ENCODE measurements around the gene MALT1.
"Not testable (repeated sequence)": the region's sequence is repeated elsewhere in the genome, so short reads cannot be mapped to it uniquely, and the experiment has no call there.

The MALT1 gene

DNA sequence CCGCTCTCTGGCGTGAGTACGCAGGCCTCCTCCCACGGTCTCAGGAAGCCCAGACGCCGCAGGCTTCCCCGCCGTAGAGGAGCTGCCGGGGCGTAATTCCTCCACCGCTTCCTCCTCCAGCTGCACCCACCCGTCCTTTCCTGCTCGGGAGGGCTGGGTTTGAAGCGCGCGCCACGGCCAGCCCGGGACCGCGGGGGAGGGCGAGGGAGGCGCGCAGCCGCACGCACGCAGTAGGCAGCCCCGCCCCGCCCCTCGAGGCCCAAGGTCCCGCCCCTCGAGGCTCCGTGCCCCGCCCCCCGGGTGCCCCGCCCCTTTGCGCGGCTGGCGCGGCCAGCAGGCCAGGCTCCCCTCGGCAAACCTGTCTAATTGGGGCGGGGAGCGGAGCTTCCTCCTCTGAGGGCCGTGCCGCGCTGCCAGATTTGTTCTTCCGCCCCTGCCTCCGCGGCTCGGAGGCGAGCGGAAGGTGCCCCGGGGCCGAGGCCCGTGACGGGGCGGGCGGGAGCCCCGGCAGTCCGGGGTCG is at the start of gene MALT1:
MALT1 (plus strand) TSS at position 355 of the 521 bp plus-strand sequence. CDS start 179 bp downstream, outside the sequence.
- DNase-seq (ENCODE audit: low spot score) = peak; percentile 83

DNA sequence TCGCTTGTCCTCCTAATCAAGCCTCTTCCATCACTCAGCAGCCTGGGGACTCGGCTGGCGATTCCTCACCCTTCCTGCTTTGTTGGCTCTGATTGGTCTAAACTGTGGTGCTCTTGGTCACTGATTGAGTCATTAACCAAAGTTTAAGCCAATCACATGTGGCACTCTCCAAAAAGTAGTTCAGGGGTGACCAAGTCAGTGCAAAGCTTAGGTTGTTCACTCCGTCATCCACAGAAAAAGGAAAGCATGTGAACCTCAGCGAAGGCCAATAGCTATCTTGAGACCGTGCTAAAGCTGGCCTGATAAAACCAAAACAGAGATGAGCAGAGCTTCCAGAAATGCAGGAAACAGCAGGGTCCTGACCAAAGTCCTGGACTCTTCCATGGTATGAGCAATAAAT is 47.3 kb upstream of the MALT1 start:
- no peak for DNase-seq (ENCODE audit: low spot score)

- DNase-seq (ENCODE audit: low spot score) = no peak
These were observed 45.4 kb upstream of the MALT1 start for GRCh38 chr18:58625839-58626238.

DNA sequence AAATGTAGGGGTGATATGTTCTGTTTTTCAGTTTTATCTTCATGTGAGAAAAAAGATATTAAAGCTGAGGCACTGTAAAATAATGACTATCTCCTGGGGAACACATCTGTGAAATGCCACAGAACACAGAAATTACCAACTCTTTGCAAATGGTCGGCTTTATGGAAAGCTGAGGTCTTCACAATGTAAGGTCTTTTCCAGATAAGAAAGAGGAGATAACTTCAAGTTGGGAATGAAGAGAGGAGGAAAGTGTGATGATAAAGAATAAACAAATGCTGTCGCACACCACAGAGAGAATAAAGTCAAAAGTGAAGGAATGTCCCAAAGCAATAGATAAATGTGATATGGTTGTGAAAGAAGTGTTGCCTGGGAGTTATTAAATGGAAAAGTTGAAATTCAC is 41.2 kb upstream of the MALT1 start:
- no peak for DNase-seq (ENCODE audit: low spot score)

GRCh38 chr18:58631301-58631700 is 40.0 kb upstream of the MALT1 start:
- no peak for DNase-seq (ENCODE audit: low spot score)

DNA sequence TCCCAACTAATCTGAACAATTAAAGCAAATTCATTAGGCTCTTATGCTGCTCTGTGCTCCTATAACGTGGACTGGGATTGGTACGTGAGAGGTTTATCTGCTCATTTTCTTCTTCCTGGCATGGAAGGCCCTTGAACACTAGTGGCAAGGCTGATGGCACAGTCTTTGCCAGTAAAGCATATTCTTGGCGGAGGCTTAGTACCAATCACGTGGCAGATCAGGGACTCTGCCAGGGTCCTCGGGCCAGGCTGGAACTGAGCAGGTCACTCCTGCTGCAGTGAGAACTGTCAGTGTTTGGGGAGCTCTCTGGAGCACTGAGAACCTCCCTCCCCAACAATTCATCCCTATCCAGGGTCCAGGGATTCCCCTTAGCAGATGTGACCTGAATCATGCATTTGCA is 38.7 kb upstream of the MALT1 start:
- peak; percentile 6 for DNase-seq (ENCODE audit: low spot score)

DNA sequence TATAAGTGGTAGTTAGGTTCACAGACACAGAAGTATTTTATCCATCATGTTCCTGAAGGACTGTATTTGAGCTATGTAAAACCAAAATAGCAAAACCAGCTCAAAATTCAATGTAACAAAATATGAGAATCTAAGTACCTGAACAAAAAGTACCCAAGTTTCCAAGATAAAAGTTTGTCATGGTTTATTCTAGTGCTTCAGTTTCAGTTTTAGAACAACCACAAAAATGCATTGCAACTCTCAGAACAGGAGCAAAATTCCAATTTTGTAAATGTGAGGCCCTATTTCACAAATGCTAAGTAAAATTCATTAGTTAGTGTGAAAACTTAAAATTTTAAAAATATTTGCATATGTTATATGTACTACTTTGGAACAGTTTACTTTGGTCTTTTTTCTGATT is 37.4 kb upstream of the MALT1 start:
- DNase-seq (ENCODE audit: low spot score) = no peak

GRCh38 chr18:58635891-58636290 is 35.4 kb upstream of the MALT1 start:
- no peak for DNase-seq (ENCODE audit: low spot score)

DNA sequence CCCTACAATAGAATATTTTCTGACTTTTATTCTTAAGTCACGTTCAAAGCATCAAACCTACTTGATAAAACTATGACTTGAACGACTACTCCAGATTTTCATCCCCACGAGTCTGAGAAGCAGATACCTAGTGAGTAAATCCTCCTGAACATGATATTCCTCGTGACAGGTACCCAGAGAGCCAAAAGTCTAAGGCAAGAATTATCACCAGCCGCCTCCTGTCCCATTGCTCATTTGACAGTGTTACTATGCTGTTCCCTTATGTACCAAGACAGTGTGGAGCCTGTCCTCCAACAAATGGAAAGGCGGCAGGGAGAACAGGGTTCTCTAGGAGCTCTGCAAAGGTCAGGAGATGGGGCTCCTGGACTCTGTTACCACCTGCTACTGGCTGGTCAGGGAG is 34.1 kb upstream of the MALT1 start:
- DNase-seq (ENCODE audit: low spot score) = no peak

- DNase-seq (ENCODE audit: low spot score) = no peak
These were observed 33.3 kb upstream of the MALT1 start for GRCh38 chr18:58637946-58638345.

GRCh38 chr18:58638441-58638840 is 32.8 kb upstream of the MALT1 start:
- DNase-seq (ENCODE audit: low spot score) = peak; percentile 35

DNA sequence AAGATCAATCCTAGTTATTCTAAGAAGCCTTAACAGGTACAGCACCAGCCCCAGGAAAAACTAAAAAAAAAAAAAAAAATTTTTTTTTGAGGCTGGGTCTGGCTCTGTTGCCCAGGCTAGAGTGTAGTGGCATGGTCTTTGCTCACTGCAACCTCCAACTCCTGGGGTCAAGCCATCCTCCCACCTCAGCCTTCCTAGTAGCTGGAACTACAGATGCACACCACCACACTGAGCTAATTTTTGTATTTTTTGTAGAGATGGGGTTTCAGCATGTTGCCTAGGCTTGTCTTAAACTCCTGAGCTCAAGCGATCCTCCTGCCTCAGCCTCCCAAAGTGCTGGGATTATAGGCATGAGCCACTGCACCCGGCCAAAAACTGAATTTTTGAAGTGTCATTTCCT is 32.0 kb upstream of the MALT1 start:
- DNase-seq (ENCODE audit: low spot score) = no peak

- no peak for DNase-seq (ENCODE audit: low spot score)
These were observed 31.4 kb upstream of the MALT1 start for GRCh38 chr18:58639751-58640427.

DNA sequence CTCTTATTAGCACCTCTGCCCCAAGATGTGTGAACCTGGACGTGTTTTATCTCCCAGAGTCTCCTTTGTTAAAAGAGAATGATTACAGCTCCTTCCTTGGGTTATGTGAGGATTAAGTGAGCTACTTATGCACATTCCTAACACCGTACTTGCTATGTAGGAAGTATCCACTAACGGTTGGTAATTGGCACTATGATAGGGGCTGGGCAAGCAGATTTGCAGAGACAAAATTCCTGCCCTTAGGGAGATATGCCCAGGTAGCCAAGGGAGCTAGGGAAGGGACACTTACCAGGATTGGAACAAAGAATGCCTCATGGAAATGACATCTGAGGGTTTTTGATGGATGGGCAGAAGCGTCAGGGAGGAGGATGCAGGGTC is 30.8 kb upstream of the MALT1 start:
- DNase-seq (ENCODE audit: low spot score) = no peak

GRCh38 chr18:58640891-58641610 is 30.2 kb upstream of the MALT1 start:
- no peak for DNase-seq (ENCODE audit: low spot score)

DNA sequence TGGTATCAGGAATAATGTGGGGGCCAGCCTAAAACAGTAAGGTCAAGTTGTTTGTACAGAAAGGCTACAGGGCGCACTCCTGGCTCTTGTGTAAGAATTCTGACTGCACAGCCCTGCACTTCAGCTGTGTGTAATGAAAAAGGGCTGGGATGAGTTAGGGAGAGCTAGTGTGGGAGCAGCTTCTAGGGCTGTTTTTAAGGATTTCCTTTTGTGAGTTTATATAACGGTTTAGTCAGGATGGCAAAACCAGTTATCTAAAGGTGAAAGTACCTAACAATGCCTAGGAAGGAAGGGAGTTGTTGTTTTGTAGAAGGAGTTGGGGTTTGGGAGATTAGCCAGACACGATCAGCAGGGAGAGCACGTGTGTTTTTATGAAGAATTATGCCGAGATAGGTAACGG is 27.7 kb upstream of the MALT1 start:
- not testable (repeated sequence) for DNase-seq (ENCODE audit: low spot score)

- DNase-seq (ENCODE audit: low spot score) = no peak
These were observed 25.9 kb upstream of the MALT1 start for GRCh38 chr18:58645398-58645797.

DNA sequence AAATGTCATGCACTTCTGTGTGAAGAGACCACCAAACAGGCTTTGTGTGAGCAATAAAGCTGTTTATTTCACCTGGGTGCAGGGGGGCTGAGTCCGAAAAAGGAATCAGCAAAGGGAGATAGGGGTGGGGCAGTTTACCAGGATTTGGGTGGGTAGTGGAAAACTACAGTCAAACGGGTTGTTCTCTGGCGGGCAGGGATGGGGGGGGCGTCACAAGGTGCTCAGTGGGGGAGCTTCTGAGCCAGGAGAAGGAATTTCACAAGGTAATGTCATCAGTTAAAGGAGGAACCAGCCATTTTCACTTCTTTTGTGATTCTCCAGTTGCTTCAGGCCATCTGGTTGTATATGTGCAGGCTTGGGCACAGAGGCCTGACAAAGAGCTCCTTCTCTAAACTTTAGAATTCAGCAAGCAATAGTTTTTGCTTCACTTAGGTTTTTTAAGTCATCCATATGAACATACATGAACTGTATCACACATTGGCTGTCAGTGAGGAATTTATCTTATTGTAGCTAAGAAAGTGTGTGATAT is 24.9 kb upstream of the MALT1 start:
- no peak for DNase-seq (ENCODE audit: low spot score)

DNA sequence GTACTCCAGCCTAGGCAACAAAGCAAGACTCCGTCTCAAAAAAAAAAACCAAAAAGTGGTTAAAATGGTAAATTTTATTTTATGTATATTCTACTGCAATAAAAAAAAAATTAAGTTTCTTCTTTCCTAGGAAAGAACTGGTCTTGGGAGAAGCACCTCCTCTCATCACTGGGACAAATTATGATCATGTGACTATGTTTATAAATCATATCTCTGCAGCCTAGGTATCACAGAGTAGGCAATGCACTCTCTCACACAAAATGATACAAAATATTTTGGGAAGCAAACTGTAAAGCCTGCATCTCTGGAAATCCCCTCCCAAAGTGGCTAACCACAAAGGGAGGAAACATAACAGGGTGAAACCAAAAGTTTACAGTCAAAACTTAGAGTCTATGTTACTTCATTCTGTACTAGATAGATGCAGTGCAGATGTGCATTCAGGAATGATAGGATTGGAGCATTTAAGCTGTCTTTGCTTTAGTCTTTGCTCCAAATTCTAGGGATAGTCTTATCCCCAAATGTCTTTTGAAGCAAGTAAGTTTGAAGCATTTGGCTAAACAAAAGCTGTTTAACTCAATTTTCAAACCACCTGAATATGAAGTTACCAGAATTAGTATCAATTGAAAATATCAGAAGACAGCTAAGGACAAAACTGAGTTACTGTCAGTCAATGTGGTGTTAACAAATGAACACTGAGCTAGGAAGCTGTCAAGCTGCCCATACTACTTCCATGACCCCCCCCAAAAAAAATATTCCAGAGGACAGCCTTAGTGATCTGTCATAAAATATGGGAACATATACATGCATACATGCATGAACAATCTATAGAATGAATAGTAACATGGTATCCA is 21.1 kb upstream of the MALT1 start:
- DNase-seq (ENCODE audit: low spot score) = no peak

DNA sequence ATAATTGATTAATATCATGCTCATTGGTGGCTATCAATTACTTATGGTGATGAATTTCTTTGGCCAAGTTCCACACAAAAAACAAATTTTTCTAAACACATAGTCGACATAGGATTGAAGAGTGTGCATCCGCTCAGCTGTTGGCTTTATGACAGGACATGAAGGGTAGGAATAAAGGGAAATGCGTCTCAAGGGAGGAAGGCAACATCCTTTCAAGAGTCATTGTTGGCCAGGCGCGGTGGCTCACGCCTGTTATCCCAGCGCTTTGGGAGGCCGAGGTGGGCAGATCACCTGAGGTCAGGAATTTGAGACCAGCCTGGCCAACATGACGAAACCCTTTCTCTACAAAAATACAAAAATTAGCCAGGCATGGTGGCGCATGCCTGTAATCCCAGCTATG is 20.4 kb upstream of the MALT1 start:
- not testable (repeated sequence) for DNase-seq (ENCODE audit: low spot score)

DNA sequence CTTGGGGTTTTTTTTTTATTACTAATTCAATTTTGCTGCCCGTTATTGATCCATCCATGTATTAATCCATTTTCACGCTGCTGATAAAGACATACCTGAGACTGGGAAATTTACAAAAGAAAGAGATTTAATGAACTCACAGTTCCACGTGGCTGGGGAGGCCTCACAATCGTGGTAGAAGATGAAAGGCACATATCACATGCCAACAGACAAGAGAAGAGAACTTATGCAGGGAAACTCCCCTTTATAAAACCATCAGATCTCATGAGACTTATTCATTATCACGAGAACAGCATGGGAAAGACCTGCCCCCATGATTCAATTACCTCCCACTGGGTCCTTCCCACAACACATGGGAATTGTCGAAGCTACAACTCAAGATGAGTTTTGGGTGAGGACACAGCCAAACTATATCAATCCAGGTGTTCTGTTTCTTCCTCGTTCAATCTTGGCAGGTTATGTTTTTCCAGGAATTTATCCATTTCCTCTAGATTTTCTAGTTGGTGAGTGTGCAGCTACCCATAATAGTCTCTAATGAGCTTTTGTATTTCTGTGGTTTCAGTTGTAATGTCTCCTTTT is 18.0 kb upstream of the MALT1 start:
- DNase-seq (ENCODE audit: low spot score) = not testable (repeated sequence)

All from globus pallidus (tissue), 1 donor.